Dedifferentiated amniotic fluid mesenchymal stem cell (primary cell): Measurements from ENCODE around the gene UBD.

Experiments
- DNase-seq: peaks from one replicate; pipeline ENCODE4 v3.0.0-alpha.2; 2016; ENCODE audit errors: extremely low spot score

UBD gene

DNA sequence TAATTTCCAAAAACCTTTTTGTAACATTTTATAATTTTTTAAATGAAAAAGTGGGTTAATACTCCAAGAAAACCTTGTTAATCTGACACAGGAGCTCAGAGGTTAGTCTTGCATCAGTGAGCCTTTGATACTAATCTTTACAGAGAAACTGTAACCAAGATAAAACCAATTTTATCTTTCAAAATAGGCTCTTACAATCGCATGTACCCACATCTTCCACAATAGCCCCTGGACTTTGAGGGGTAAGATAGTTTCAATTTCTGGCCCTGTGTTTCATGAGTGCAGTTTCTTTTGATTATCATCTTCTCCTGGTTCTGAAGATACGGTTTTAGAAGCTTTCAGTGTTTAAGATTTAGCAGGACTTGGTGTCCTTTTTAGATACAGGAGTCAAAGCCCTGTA lies 37.3 kb downstream of the UBD start:
- no peak for DNase-seq

GRCh38 chr6:29521006-29521680 lies 38.4 kb downstream of the UBD start:
- DNase-seq, result no peak

- DNase-seq, result no peak
Measured at GRCh38 chr6:29520232-29520631, 39.3 kb downstream of the UBD start.

DNA sequence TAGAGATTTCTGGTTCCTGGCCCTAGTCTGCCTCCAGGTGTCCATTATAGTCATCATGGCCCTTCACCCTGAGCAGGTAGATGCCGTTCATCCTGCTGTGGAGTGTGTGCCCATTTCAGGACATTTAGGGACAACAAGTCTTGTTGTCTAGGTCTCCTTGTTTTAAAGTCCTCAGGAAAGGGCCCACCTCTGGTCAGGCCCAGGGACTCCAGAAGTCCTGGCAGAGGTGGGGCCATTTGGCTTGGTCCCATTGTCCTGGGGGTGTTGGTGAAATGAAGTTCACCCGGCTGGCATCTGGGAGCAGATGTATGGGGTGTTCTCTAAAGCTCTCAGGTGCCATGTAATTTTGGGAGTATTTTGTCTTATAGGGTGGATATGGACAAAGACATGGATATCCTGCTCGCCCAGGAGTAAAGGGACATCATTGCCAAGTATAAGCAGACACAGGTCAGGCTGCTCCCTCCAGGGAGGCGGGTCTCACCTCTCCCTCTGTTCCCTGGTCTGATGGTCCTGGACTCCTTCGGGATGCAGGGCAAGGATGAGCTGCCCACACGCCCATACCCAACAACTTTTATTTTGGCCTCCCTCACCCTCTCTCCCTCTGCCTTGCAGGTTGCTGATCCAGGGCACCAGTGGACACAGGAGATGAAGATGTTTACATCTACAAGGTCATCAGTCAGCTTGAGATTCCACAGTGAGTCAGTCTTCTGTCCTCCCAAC lies 40.1 kb downstream of the UBD start:
- DNase-seq, result no peak

DNA sequence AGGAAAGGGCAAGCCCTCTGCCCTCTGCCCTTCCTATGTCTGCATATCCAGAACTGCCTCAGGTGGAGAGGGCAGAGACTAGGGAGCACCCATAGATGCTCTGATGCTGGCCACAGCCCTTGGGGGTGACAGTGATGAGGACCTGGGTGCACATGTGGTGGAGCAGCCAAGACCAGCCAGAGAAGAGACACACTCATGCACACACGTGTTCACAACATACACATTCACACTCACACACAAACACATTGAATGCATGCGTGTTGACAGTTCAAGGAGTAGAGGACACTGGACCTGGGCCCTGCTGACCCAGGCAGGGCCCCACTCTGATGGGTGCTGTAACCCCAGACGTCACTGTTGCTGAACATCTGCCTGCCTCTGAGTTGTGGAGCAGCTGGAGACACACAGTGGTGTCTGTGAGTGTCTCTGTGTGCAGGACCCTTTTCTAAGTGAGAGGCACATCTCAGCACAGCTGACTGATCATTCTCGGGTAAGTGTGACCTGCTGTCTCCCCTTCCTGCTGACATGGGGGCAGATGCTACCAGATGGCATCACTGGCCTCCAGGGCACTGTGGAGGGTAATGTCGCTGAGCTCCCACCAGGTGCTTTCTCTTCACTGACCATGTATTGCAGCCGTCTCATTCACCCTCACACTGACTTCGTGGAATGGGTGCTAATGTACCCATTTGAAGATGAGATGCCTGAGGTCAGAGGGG lies 41.6 kb downstream of the UBD start:
- DNase-seq, result no peak

DNA sequence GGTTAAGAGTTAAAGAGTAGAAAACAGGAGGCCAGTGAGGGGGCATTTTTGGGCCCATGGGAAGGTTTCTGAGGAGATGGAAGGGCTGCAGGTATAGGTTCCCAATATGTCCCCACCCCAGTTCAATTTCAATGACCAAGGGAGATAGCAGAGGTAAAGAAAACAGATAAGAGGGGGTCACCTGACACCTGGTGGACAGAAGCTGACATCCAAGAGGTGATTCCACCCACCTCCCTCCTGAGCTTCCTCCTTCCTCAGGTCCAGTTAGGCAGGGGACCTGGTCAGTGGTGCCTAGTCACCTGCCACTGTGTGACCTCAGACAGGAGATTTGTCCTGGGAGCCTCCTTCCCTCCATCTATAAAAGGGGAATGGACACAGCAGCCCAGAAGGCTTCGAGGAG lies 42.3 kb downstream of the UBD start:
- DNase-seq, result no peak

DNA sequence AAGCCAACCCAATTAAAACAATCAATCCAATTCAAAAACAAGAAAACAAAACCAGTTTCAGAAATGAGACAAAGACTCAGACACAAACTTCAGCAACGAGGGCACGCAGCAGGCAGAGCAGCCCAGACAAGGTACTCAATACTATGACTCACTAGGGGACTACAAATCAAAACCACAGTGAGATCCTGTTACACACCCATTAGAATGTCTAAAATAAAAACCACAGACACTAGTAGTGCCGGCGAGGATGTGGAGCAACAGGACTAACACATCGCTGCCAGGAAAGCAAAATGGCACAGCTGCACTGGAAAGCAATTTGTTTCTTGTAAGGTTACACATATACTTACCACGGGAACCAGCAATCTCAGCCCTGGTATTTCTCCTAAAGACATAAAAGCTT lies 43.4 kb downstream of the UBD start:
- no peak for DNase-seq

DNA sequence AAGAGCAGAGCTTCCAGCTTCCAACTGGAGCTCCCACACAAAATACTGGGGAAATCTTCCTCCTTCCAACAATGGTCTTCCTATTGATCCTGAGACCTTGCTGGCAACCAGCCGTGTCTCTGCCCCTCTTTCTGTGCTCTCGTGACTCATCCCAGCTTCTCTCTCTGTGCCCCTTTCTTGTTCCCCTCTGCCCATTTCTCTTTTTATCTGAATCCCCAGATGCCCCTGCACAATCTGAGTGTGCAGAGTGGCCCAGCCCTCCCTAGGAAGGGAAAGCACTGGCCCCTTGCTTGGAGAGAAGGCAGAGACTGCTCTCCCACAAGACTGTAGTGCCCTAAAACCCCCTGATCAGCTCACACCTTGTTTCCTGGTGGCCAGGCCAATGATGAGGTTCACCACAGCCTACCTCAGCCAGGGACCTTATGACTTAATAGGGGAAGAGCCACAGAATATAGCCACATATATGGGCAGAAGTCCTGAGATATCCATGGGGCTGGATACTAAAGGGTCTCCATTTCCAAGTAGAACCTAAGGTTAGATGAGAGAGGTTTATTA lies 48.7 kb downstream of the UBD start:
- no peak for DNase-seq

GRCh38 chr6:29510202-29510601 lies 49.3 kb downstream of the UBD start:
- no peak for DNase-seq

GRCh38 chr6:29509711-29510110 lies 49.8 kb downstream of the UBD start:
- no peak for DNase-seq

DNA sequence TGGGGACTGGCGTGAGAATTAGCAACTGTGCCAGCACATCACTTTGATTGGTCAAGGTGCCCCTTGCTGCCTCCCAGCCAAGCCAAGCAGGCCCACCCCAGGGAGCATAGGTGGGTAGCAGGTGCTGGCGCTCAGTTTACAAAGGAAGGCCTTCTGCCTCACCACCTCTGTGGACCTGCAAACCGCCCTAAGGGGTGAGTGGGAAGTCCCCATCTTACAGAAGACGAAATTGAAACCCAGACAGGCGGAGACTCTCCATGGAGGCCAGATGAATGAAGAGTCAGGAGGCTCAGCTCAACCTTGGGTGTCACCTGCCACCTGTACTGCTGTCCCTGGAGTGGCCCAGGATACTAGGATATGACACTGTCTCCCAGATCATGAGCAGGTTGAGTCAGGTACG lies 50.3 kb downstream of the UBD start:
- DNase-seq, result no peak

- no peak for DNase-seq
Measured at GRCh38 chr6:29507319-29507718, 52.2 kb downstream of the UBD start.

DNA sequence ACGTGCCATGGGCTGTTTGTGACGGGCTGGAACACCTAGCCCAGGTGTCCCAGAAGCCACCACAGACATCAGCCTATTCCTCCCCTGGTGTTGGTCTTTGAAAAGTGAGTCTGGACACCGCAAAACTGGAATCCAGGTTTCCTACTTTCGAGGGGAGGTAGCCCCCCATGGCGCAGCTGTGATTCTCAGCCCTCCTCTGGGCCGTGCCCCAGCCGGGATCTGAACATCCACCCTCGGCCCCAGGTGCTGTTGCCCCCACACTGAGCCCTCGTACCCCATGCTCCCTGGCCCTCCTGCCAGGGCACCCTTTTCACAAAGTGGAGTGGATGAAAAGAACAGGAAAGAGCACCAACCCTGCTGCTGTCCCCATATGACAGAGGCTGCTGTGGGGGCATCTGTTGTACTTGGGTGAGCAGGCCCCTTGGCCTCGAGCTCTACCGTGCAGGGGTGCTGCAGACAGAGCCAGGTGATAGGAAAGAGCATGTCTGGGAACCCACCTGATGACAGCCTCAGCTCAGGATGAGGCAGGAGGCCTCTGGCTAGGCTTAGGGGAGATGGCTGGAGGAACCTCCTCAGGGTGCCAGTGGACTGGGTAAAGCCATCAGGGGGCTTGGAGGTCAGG lies 53.0 kb downstream of the UBD start:
- DNase-seq, result no peak

DNA sequence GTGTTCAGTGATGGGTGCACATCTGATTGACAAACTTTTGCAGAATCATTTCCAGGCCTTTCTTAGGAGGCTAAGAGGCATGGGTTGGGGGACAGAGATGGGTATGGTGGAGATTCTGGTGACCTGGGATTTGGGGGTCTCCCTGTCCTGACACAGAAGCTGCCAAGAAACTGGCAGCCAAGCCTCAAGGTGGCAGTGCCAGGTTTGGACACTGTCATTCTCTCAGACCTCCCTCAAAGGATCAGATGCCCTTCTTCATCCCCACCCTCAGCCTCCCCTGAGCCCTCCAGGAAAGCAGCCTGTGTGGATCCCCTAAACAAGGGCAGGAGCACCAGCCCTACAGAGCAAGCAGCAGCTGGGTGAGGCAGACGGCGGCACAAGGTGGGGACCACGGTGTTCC lies 53.7 kb downstream of the UBD start:
- no peak for DNase-seq
